ENCODE measurements around the gene S1PR3.

Gene S1PR3

DNA sequence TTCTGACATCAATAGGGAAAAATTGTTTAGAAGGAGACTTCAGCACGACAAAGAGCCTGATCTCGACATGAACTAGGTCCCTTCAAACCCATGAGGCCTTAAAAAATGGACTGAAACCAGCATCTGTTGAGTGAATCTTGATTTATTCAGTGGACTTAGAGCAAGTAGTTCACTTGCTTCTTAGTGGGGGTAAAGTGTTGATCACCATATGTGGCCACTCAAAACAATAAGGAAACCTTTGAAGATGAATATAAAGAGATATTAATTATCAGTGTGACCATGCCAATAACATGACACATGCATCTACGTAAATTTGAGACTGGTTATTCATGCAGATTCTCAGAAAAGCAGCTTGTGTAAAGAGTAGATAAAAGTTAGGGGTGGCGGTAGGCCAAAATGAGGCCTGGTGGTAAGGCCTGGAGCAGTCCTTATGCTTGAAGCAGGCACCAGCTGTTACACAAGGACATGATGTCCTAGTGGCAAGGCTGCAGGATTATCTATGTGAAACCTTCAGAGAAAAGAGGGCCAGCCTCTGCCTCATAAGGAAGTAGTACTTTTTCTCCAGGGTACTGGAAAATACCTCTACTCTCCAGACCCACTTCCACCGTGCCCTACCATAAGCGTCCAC lies 61.3 kb downstream of the S1PR3 start:
- H3K4me3 ChIP-seq (ENCODE audit: low read depth, low read length), result no peak overlapping the region
- DNase-seq (ENCODE audit: low read depth), result no peak

DNA sequence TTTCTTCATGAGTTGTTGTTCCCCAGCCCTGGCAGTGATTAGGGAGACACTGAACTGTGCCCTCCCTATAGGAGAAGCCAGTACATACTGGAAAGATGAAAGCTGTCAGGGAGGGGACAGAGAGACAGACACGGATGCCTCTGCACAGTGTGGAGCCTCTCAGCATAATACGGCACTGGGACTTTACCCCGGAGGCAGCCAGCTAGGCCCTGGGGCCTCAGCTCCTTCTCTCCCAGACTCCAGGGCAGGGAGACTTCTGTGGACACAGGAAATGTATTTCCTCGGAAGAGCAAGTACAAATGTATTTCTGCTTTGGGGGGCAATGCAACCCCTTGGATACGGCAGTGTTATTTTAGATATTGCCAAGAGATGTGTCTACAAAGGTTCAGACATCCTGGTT lies 62.0 kb downstream of the S1PR3 start:
- no peak overlapping the region for H3K4me3 ChIP-seq (ENCODE audit: low read depth, low read length)
- DNase-seq (ENCODE audit: low read depth), result no peak

Data from skeletal muscle cell (primary cell).